Endothelial cell of umbilical vein (primary cell): ENCODE results near the gene CENATAC. TPM values are rescaled to one million over a fixed set of nuclear protein-coding genes. Genes with fewer than 3 reads are reported as not detected.

ENCODE experiments used
- BruUV-seq: library from RNA; stranded (reverse); fragments of 400-500 nt; replicated peaks from 2 replicates; lab custom pipeline; 2021; lab: Mats Ljungman, UMichigan
- CTCF ChIA-PET: fragments of 300-600, 350-600 bp; sonication (Branson Sonifier 250); formaldehyde crosslinking; loops from one replicate; lab custom pipeline; 2021; ENCODE audit warnings: antibody characterized with exemption, inconsistent platforms; lab: Charles Lee
- POLR2A ChIA-PET: fragments of 300-600, 350-600 bp; sonication (Branson Sonifier 250); formaldehyde crosslinking; loops from one replicate; lab custom pipeline; 2021; ENCODE audit warnings: antibody characterized with exemption, inconsistent platforms; lab: Charles Lee
- DNase-seq: peaks from one replicate; pipeline ENCODE4 v3.0.0-alpha.2; 2011; ENCODE audit warnings: low read depth, low spot score
- FAIRE-seq: peaks from 2 replicates; lab custom pipeline; 2011; peaks lifted over from hg19 to GRCh38; lab: Jason Lieb, UNC
- H2AFZ ChIP-seq: 2 replicates; pipeline ENCODE4 v1.6.0; 2012; ENCODE audit warnings: low read depth, low read length, control low read depth, inconsistent platforms
- H3K27ac ChIP-seq: 2 replicates; pipeline ENCODE4 v1.5.1; 2011; ENCODE audit warnings: low read depth, mild to moderate bottlenecking, control low read depth, low read length, moderate library complexity; ENCODE audit not compliant: insufficient read depth
- H3K27me3 ChIP-seq, 2 experiments: 2 replicates each; pipeline versions ENCODE4 v1.6.0 to v1.6.1; 2011; ENCODE audit warnings: low read length in 2 of 2, mixed read lengths in 1 of 2; ENCODE audit not compliant: control insufficient read depth in 2 of 2, insufficient read depth in 2 of 2
- H3K36me3 ChIP-seq, 2 experiments: 2 replicates in 1 of 2; 3 replicates in 1 of 2; pipeline ENCODE4 v1.5.1; 2011; ENCODE audit warnings: low read length in 2 of 2, mild to moderate bottlenecking in 1 of 2, moderate library complexity in 1 of 2; ENCODE audit not compliant: control insufficient read depth in 2 of 2, insufficient read depth in 2 of 2; ENCODE audit errors: extremely low read depth in 1 of 2
- H3K4me1 ChIP-seq: 3 replicates; pipeline ENCODE4 v1.5.1; 2011; ENCODE audit warnings: mild to moderate bottlenecking, low read length; ENCODE audit not compliant: control insufficient read depth, insufficient read depth; ENCODE audit errors: extremely low read depth
- H3K4me2 ChIP-seq: 2 replicates; pipeline ENCODE4 v1.6.1; 2011; ENCODE audit warnings: low read length, control low read depth, mixed read lengths; ENCODE audit not compliant: insufficient read depth
- H3K4me3 ChIP-seq, 3 experiments: fragments of 200-600 bp in 1 of 3; sonication (generic), shearing (Covaris generic) in 1 of 3; replicated peaks in 1 of 3; 2 replicates each; pipeline ENCODE4 v1.5.1; 2011 to 2016; ENCODE audit warnings: control low read depth in 3 of 3, low read length in 3 of 3, mild to moderate bottlenecking in 2 of 3, inconsistent platforms in 1 of 3, low read depth in 1 of 3, moderate library complexity in 1 of 3; ENCODE audit not compliant: insufficient read depth in 1 of 3
- H3K79me2 ChIP-seq: 2 replicates; pipeline ENCODE4 v1.6.0; 2012; ENCODE audit warnings: low read length, inconsistent platforms; ENCODE audit not compliant: control insufficient read depth, insufficient read depth
- H3K9ac ChIP-seq: replicated peaks from 2 replicates; pipeline ENCODE3; 2011; ENCODE audit warnings: low read length, control low read depth; ENCODE audit not compliant: insufficient read depth; ENCODE audit errors: extremely low read depth
- H3K9me1 ChIP-seq: replicated peaks from 3 replicates; pipeline ENCODE4 v1.6.0; 2011; ENCODE audit warnings: mild to moderate bottlenecking, low read length; ENCODE audit not compliant: control insufficient read depth, insufficient read depth; ENCODE audit errors: extremely low read depth
- H3K9me3 ChIP-seq: replicated peaks from 2 replicates; pipeline ENCODE4 v1.5.1; 2012; ENCODE audit warnings: low read length, inconsistent platforms; ENCODE audit not compliant: control insufficient read depth, insufficient read depth
- H4K20me1 ChIP-seq: replicated peaks from 2 replicates; pipeline ENCODE3; 2011; ENCODE audit warnings: mild to moderate bottlenecking, low read length; ENCODE audit not compliant: control insufficient read depth, insufficient read depth; ENCODE audit errors: extremely low read depth
- CTCF ChIP-seq, 2 donors: IDR thresholded peaks; 1 replicate in 1 of 2; 2 replicates in 1 of 2; pipeline ENCODE4 v1.5.1; 2011; ENCODE audit warnings: low read length in 2 of 2, mild to moderate bottlenecking in 2 of 2, moderate library complexity in 2 of 2, control low read depth in 1 of 2, inconsistent platforms in 1 of 2, low read depth in 1 of 2; ENCODE audit not compliant: insufficient read depth in 1 of 2; ENCODE audit errors: extremely low read depth in 1 of 2
- EZH2 ChIP-seq: IDR thresholded peaks from 2 replicates; pipeline ENCODE4 v1.6.1; 2012; ENCODE audit warnings: borderline replicate concordance, low read depth, mild to moderate bottlenecking, moderate library complexity, low read length, inconsistent platforms; ENCODE audit not compliant: severe bottlenecking
- FOS ChIP-seq: IDR thresholded peaks from 2 replicates; pipeline ENCODE4 v1.6.1; 2011; ENCODE audit warnings: mild to moderate bottlenecking, low read length, moderate library complexity, borderline replicate concordance; ENCODE audit not compliant: insufficient read depth
- GATA2 ChIP-seq: IDR thresholded peaks from 2 replicates; pipeline ENCODE4 v1.7.0; 2011; ENCODE audit warnings: low read depth, mild to moderate bottlenecking, moderate library complexity, mixed read lengths, low read length; ENCODE audit not compliant: insufficient read length, insufficient read depth
- JUN ChIP-seq: IDR thresholded peaks from 2 replicates; pipeline ENCODE4 v1.6.1; 2011; ENCODE audit warnings: borderline replicate concordance, low read depth; ENCODE audit not compliant: insufficient read length, insufficient read depth
- MYC ChIP-seq: IDR thresholded peaks from one replicate; pipeline ENCODE4 v1.6.1; 2011; ENCODE audit warnings: mild to moderate bottlenecking, low read depth, low read length
- POLR2A ChIP-seq: IDR thresholded peaks from 2 replicates; pipeline ENCODE4 v1.6.1; 2012; ENCODE audit warnings: low read depth, mild to moderate bottlenecking, control low read depth, low read length
- POLR2AphosphoS5 ChIP-seq: IDR thresholded peaks from 2 replicates; pipeline ENCODE4 v1.6.1; 2012; ENCODE audit warnings: low read depth, mild to moderate bottlenecking, control low read depth, low read length, moderate library complexity; ENCODE audit not compliant: insufficient read depth
- dilution Hi-C: fragments of 300-500 bp; cut with MboI; formaldehyde crosslinking; loops from one replicate; pipeline ENCODE4 v1.15.0; 2019; ENCODE audit warnings: low sequenced_read_pairs; ENCODE audit not compliant: extremely low pct_ligation_motif_present
- intact Hi-C: fragments of 100-400 bp; cut with micrococcal nuclease; formaldehyde crosslinking; loops from one replicate; pipeline ENCODE4 v1.10.0; 2022
- polyA plus RNA-seq, 4 experiments: library from polyadenylated mRNA; depleted of rRNA in 3 of 4; stranded (reverse) in 3 of 4; unstranded in 1 of 4; fragments of >200 nt; gene quantifications; 2 replicates each; pipeline versions ENCODE4 v1.2.1 to v1.2.3, GENCODE V29; 2011 to 2012; ENCODE audit warnings: missing spikeins in 1 of 4
- total RNA-seq: library from RNA; stranded (reverse); gene quantifications from 2 replicates; pipeline ENCODE4 v1.2.3, GENCODE V29; 2021
- TF ChIP-seq, protein P1 (sequence below): IDR thresholded peaks from 2 replicates; pipeline ENCODE4 v1.6.1; 2011; ENCODE audit not compliant: insufficient read depth, insufficient read length

Gene CENATAC
- total and polyA plus RNA-seq, 2 donors (not counting 3 experiments of a cell fraction or from before 2014, with no cell fraction given) = 14.2 to 41.8 TPM

GRCh38 chr11:119025978-119026766 is 28.2 kb downstream of the CENATAC start:
- dilution Hi-C loops = no loop called here

More at GRCh38 chr11:119025978-119026766, 28.2 kb downstream of the CENATAC start:
- H3K36me3 ChIP-seq = peaks cover 6 to 19% of the 10 kb centered on the region in 2 experiments
- peaks cover 16% of the 10 kb centered on the region for H3K4me1 ChIP-seq
- TF ChIP-seq GATA2 (no peak), EZH2 (no peak), FOS (no peak), MYC (no peak), POLR2A (no peak), CTCF (IDR thresholded peaks at IDR 0.05; ENCODE audit: extremely low read depth in 1 of 2, insufficient read depth in 1 of 2, low read depth in 1 of 2, low read length in 2 of 2) (no peak), JUN (no peak), POLR2AphosphoS5 (no peak)
- TF ChIP-seq, protein P1, sequence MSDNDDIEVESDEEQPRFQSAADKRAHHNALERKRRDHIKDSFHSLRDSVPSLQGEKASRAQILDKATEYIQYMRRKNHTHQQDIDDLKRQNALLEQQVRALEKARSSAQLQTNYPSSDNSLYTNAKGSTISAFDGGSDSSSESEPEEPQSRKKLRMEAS = no peak
- CTCF ChIA-PET = no interaction called here
- H3K9ac ChIP-seq = no peak overlapping the region
- no peaks in the 10 kb centered on the region for H3K9me3 ChIP-seq
- no peak overlapping the region for H2AFZ ChIP-seq
- no peaks in the 10 kb centered on the region for H3K27me3 ChIP-seq
- H4K20me1 ChIP-seq = no peaks in the 10 kb centered on the region
- H3K9me1 ChIP-seq = no peaks in the 10 kb centered on the region
- no peak overlapping the region for H3K4me3 ChIP-seq
- DNase-seq = no peak
- POLR2A ChIA-PET = no interaction called here
- intact Hi-C loops = no loop called here
- H3K4me2 ChIP-seq = no peak overlapping the region
- FAIRE-seq = no peak
- no peaks in the 10 kb centered on the region for H3K79me2 ChIP-seq
- no peak overlapping the region for H3K27ac ChIP-seq
- no TSS peak for BruUV-seq
